A673 (cell line): ENCODE measurements around the gene NUB1. TPM values are rescaled to one million over a fixed set of nuclear protein-coding genes. Genes with fewer than 3 reads are reported as not detected.

Source experiments
- BruUV-seq: library from RNA; stranded (reverse); fragments of 400-500 nt; replicated peaks from 2 replicates; lab custom pipeline; 2021; lab: Mats Ljungman, UMichigan
- CTCF ChIA-PET: fragments of 300-600 bp; sonication (Branson Sonifier 250); formaldehyde crosslinking; loops from one replicate; lab custom pipeline; 2022; ENCODE audit warnings: antibody characterized with exemption; lab: Charles Lee
- POLR2A ChIA-PET: fragments of 300-600 bp; sonication (Branson Sonifier 250); formaldehyde crosslinking; loops from one replicate; lab custom pipeline; 2022; ENCODE audit warnings: antibody characterized with exemption; ENCODE audit not compliant: low non-redundant PET; lab: Charles Lee
- DNase-seq: peaks from one replicate; pipeline ENCODE4 v3.0.0-alpha.2; 2015; ENCODE audit warnings: low spot score
- H3K27ac ChIP-seq: fragments of 200-600 bp; sonication (generic); 2 replicates; pipeline ENCODE4 v1.5.1; 2016; ENCODE audit warnings: mixed run types, low read depth, mild to moderate bottlenecking, mixed read lengths, antibody characterized with exemption, low read length; ENCODE audit not compliant: poor library complexity, severe bottlenecking
- H3K27me3 ChIP-seq: fragments of 200-600 bp; sonication (generic); replicated peaks from 2 replicates; pipeline ENCODE4 v1.6.1; 2017; ENCODE audit warnings: mixed run types, low read depth, mild to moderate bottlenecking, mixed read lengths, antibody characterized with exemption, low read length; ENCODE audit not compliant: insufficient read depth, poor library complexity
- H3K36me3 ChIP-seq: fragments of 200-600 bp; sonication (generic); 2 replicates; pipeline ENCODE4 v1.6.1; 2016; ENCODE audit warnings: mixed run types, mild to moderate bottlenecking, mixed read lengths, antibody characterized with exemption, low read length; ENCODE audit not compliant: insufficient read depth, poor library complexity, severe bottlenecking
- H3K4me1 ChIP-seq: fragments of 200-600 bp; sonication (generic); 2 replicates; pipeline ENCODE4 v1.6.1; 2017; ENCODE audit warnings: mixed run types, mild to moderate bottlenecking, mixed read lengths, antibody characterized with exemption, low read length; ENCODE audit not compliant: insufficient read depth, poor library complexity, severe bottlenecking
- H3K4me3 ChIP-seq: fragments of 200-600 bp; sonication (generic); 2 replicates; pipeline ENCODE4 v1.5.1; 2016; ENCODE audit warnings: low read depth, mixed run types, mild to moderate bottlenecking, mixed read lengths, low read length; ENCODE audit not compliant: poor library complexity, severe bottlenecking
- H3K9me3 ChIP-seq: fragments of 200-600 bp; sonication (generic); 2 replicates; pipeline ENCODE4 v1.6.1; 2016; ENCODE audit warnings: mixed run types, low read depth, mild to moderate bottlenecking, mixed read lengths, antibody characterized with exemption, low read length; ENCODE audit not compliant: poor library complexity, severe bottlenecking
- CTCF ChIP-seq: fragments of 300-800, 200-600 bp; sonication (generic); conservative IDR thresholded peaks from 2 replicates; pipeline ENCODE4 v1.5.1; 2017; ENCODE audit warnings: low read depth, mild to moderate bottlenecking, antibody characterized with exemption, low read length, moderate library complexity, mixed read lengths
- EZH2 ChIP-seq: fragments of 200-600 bp; sonication (generic); IDR thresholded peaks from 2 replicates; pipeline ENCODE4 v1.6.1; 2017; ENCODE audit warnings: borderline replicate concordance, low read depth, mild to moderate bottlenecking, mixed read lengths, antibody characterized with exemption, low read length; ENCODE audit not compliant: poor library complexity, severe bottlenecking
- intact Hi-C: fragments of 100-400 bp; cut with micrococcal nuclease; formaldehyde crosslinking; loops from one replicate; pipeline ENCODE4 v1.10.0; 2022; ENCODE audit not compliant: unreplicated experiment
- total RNA-seq: library from RNA; stranded (reverse); gene quantifications from 2 replicates; pipeline ENCODE4 v1.2.3, GENCODE V29; 2021

The NUB1 gene
- total RNA-seq, 1 experiment from 2014 or later, result 36.9 TPM

- CTCF ChIA-PET, result no interaction called here
- POLR2A ChIA-PET, result no interaction called here
- intact Hi-C loops, result no loop called here
Measured at GRCh38 chr7:151397026-151397425, 55.4 kb downstream of the NUB1 start.

GRCh38 chr7:151398446-151399304, 57.1 kb downstream of the NUB1 start:
- TF ChIP-seq EZH2 (no peak), CTCF (no peak)
- no peak for DNase-seq
- no peak overlapping the region for H3K27ac ChIP-seq
- no peaks in the 10 kb centered on the region for H3K27me3 ChIP-seq
- intact Hi-C loops, result no loop called here
- H3K9me3 ChIP-seq, result no peaks in the 10 kb centered on the region
- H3K36me3 ChIP-seq, result no peaks in the 10 kb centered on the region
- ChIA-PET POLR2A (no interaction called here), CTCF (no interaction called here)
- no peak overlapping the region for H3K4me3 ChIP-seq
- no peaks in the 10 kb centered on the region for H3K4me1 ChIP-seq
- BruUV-seq, result no TSS peak

More at GRCh38 chr7:151397026-151397425, 55.4 kb downstream of the NUB1 start:
- no peak for DNase-seq
- Histone ChIP-seq H3K9me3 (no peaks in the 10 kb centered on the region), H3K27ac (no peak overlapping the region), H3K4me1 (no peaks in the 10 kb centered on the region), H3K36me3 (no peaks in the 10 kb centered on the region), H3K4me3 (no peak overlapping the region), H3K27me3 (no peaks in the 10 kb centered on the region)
- no TSS peak for BruUV-seq
- TF ChIP-seq CTCF (no peak), EZH2 (no peak)

GRCh38 chr7:151399305-151399601, 57.6 kb downstream of the NUB1 start:
- no TSS peak for BruUV-seq

More at GRCh38 chr7:151399305-151399601, 57.6 kb downstream of the NUB1 start:
- no peak overlapping the region for H3K27ac ChIP-seq
- intact Hi-C loops, result no loop called here
- H3K36me3 ChIP-seq, result no peaks in the 10 kb centered on the region
- no peaks in the 10 kb centered on the region for H3K9me3 ChIP-seq
- H3K27me3 ChIP-seq, result no peaks in the 10 kb centered on the region
- CTCF ChIA-PET, result no interaction called here
- POLR2A ChIA-PET, result no interaction called here
- H3K4me3 ChIP-seq, result no peak overlapping the region
- TF ChIP-seq CTCF (no peak), EZH2 (no peak)
- no peaks in the 10 kb centered on the region for H3K4me1 ChIP-seq
- no peak for DNase-seq
